Stimulated activated CD4-positive, alpha-beta T cell treated with anti-CD3 and anti-CD28 coated beads, TNF-alpha, amount 100 ng/mL, for 24 hours (primary cell): Measurements from ENCODE around the gene SLX4IP.
"Not testable (repeated sequence)": the region's sequence is repeated elsewhere in the genome, so short reads cannot be mapped to it uniquely, and the experiment has no call there.

Source experiments
- DNase-seq, 3 experiments: peaks; one replicate each; pipeline ENCODE4 v3.0.0-alpha.2; 2020; ENCODE audit warnings: low read depth in 3 of 3

Gene SLX4IP

GRCh38 chr20:10573273-10573950 is 138.3 kb downstream of the SLX4IP start:
- no peak for DNase-seq

- no peak for DNase-seq
These were observed 138.8 kb downstream of the SLX4IP start for GRCh38 chr20:10573951-10574339.

- no peak for DNase-seq
These were observed 141.4 kb downstream of the SLX4IP start for GRCh38 chr20:10576411-10577090.

GRCh38 chr20:10577648-10578047 is 142.5 kb downstream of the SLX4IP start:
- no peak for DNase-seq

GRCh38 chr20:10578607-10579006 is 143.5 kb downstream of the SLX4IP start:
- no peak for DNase-seq

GRCh38 chr20:10579942-10580341 is 144.8 kb downstream of the SLX4IP start:
- no peak for DNase-seq

GRCh38 chr20:10580700-10581099 is 145.6 kb downstream of the SLX4IP start:
- DNase-seq, result no peak

GRCh38 chr20:10581823-10582222 is 146.7 kb downstream of the SLX4IP start:
- DNase-seq, result no peak

GRCh38 chr20:10584371-10584770 is 149.3 kb downstream of the SLX4IP start:
- no peak for DNase-seq

- no peak for DNase-seq
These were observed 150.2 kb downstream of the SLX4IP start for GRCh38 chr20:10585308-10585707.

GRCh38 chr20:10586296-10586695 is 151.2 kb downstream of the SLX4IP start:
- DNase-seq, result no peak

GRCh38 chr20:10590446-10590845 is 155.3 kb downstream of the SLX4IP start:
- DNase-seq, result not testable (repeated sequence)

- no peak for DNase-seq
These were observed 156.0 kb downstream of the SLX4IP start for GRCh38 chr20:10590950-10591671.

GRCh38 chr20:10591946-10592521 is 156.9 kb downstream of the SLX4IP start:
- no peak for DNase-seq

- no peak for DNase-seq
These were observed 159.3 kb downstream of the SLX4IP start for GRCh38 chr20:10594296-10594868.

GRCh38 chr20:10595266-10595665 is 160.2 kb downstream of the SLX4IP start:
- no peak for DNase-seq

- no peak for DNase-seq
These were observed 160.9 kb downstream of the SLX4IP start for GRCh38 chr20:10595985-10596384.

- no peak for DNase-seq
These were observed 161.6 kb downstream of the SLX4IP start for GRCh38 chr20:10596710-10597121.

- no peak for DNase-seq
These were observed 162.5 kb downstream of the SLX4IP start for GRCh38 chr20:10597637-10598036.

- no peak for DNase-seq
These were observed 167.2 kb downstream of the SLX4IP start for GRCh38 chr20:10602221-10602871.

GRCh38 chr20:10603378-10603777 is 168.3 kb downstream of the SLX4IP start:
- DNase-seq, result no peak
